ENCODE results near the gene RCAN1.

GRCh38 chr21:34560021-34560420, 54.9 kb downstream of the RCAN1 start:
- TF ChIP-seq TEAD1 (CRISPR knock-in tag; IDR thresholded peaks at IDR 0.05) (no peak), ATF2 (CRISPR knock-in tag; IDR thresholded peaks at IDR 0.05) (no peak), SAP30 (IDR thresholded peaks at IDR 0.05; ENCODE audit: borderline replicate concordance, insufficient read depth, low read depth, low read length, poor library complexity, severe bottlenecking) (no peak)
